ENCODE results near the gene ZNF169.

ZNF169 gene

GRCh38 chr9:94259077-94259862 is at the start of gene ZNF169 (continued):
- no peak for TF ChIP-seq ZNF560 (tag by site-specific recombination; IDR thresholded peaks at IDR 0.05; ENCODE audit: borderline replicate concordance)
- TF ChIP-seq PBX3 (CRISPR knock-in tag; IDR thresholded peaks at IDR 0.05): peak; percentile 39; the same call in 1 of the 2 replicates
- TF ChIP-seq PRDM10 (tag by site-specific recombination; IDR thresholded peaks at IDR 0.05): peak; percentile 90
- no peak for TF ChIP-seq ZNF148 (tag by site-specific recombination; IDR thresholded peaks at IDR 0.05; ENCODE audit: borderline replicate concordance)
- no peak for TF ChIP-seq ZNF280D (tag by site-specific recombination; IDR thresholded peaks at IDR 0.05)
- no peak for TF ChIP-seq ZSCAN16 (tag by site-specific recombination; IDR thresholded peaks at IDR 0.05)
- no peak for TF ChIP-seq ZNF423 (tag by site-specific recombination; IDR thresholded peaks at IDR 0.05)
- TF ChIP-seq ZNF266 (tag by site-specific recombination; IDR thresholded peaks at IDR 0.05; ENCODE audit: low read depth): no peak
- TF ChIP-seq BCL6B (tag by site-specific recombination; IDR thresholded peaks at IDR 0.05): no peak
- TF ChIP-seq WT1 (tag by site-specific recombination; IDR thresholded peaks at IDR 0.05): no peak
- no peak for TF ChIP-seq ATF2 (tag by site-specific recombination; IDR thresholded peaks at IDR 0.05; ENCODE audit: low read depth)
- no peak for TF ChIP-seq ZNF114 (tag by site-specific recombination; IDR thresholded peaks at IDR 0.05)
- TF ChIP-seq ZNF26 (tag by site-specific recombination; IDR thresholded peaks at IDR 0.05): no peak
- TF ChIP-seq GLIS2 (tag by site-specific recombination; IDR thresholded peaks at IDR 0.05): peak; percentile 54
- no peak for TF ChIP-seq REPIN1 (tag by site-specific recombination; IDR thresholded peaks at IDR 0.05; ENCODE audit: low read depth)
- TF ChIP-seq ZNF843 (tag by site-specific recombination; IDR thresholded peaks at IDR 0.05): no peak
- TF ChIP-seq ZNF549 (tag by site-specific recombination; IDR thresholded peaks at IDR 0.05): no peak
- TF ChIP-seq ZNF362 (tag by site-specific recombination; IDR thresholded peaks at IDR 0.05): no peak
- no peak for TF ChIP-seq GLI2 (tag by site-specific recombination; IDR thresholded peaks at IDR 0.05; ENCODE audit: borderline replicate concordance, low read depth)
- no peak for TF ChIP-seq ZNF621 (tag by site-specific recombination; IDR thresholded peaks at IDR 0.05)
- peak; percentile 52; the same call in 1 of the 2 replicates for TF ChIP-seq ZFHX2 (tag by site-specific recombination; conservative IDR thresholded peaks at IDR 0.05)
- no peak for TF ChIP-seq ZNF248 (tag by site-specific recombination; IDR thresholded peaks at IDR 0.05)

Data from HEK293 (cell line).